Activated CD4-positive, alpha-beta T cell treated with anti-CD3 and anti-CD28 coated beads, Interleukin-2, amount 50 U/mL, for 24 hours (primary cell): ENCODE data around the gene EDN3.

ENCODE experiments used
- DNase-seq, 2 donors: peaks; one replicate each; pipeline ENCODE4 v3.0.0-alpha.2; 2020; ENCODE audit warnings: low read depth in 1 of 2, low spot score in 1 of 2

EDN3 gene, protein sequence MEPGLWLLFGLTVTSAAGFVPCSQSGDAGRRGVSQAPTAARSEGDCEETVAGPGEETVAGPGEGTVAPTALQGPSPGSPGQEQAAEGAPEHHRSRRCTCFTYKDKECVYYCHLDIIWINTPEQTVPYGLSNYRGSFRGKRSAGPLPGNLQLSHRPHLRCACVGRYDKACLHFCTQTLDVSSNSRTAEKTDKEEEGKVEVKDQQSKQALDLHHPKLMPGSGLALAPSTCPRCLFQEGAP

DNA sequence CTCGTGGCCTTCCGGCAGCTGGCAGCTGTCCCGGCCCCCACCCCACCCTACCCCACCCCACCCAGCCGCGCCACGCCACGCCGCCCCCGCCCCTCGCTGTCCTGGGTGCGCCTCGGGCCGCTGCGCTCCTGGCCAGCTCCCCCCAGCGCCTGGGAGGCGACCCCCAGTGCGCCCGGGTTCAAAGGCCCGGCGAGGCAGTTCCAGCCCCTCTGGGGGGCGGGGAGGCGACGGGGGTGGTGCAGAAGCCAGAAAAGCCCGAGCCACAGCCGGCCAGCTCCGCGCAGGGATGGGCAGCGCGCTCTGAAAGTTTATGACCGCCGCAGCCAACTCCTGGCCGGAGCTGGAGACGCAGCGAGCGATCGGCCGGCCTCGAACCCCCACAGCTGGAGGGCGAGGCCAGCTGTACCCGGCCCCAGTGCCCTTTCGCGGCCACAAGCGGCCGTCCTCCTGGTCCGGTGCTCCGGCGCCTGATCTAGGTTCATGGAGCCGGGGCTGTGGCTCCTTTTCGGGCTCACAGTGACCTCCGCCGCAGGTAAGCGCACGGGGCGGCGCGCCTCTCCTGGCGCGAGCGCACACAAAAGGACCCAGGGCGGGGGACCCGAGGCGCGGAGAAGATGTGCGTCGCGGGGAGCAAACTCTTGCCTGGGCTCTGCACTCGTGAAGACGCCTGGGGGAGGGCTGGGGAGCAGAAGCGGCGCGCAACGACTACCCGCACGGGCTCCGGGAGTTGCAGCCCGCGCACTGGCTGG is at the start of gene EDN3:
TSS of gene EDN3 (plus strand) at position 279 of the 749 bp plus-strand sequence. CDS start at position 481, 202 bp downstream.
- DNase-seq, result no peak

DNA sequence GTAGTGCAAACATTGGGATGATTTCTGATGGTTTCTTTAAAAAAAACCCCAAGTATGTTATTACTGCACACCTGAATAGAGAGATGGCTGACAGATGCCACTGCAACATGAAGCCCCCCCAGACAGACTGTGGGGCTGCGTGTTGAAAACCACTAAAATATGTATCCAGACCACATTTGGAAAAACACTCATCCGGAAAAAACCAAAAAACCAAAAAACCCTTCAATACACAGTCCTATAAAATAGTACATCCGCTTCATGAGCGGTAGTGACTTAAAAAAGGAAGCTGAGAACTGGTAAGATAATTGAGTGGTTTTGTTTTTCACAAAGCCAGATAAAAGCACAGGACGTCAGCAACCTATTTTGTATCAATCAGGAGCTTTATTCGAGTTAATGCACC is 47.1 kb upstream of the EDN3 start:
- no peak for DNase-seq

GRCh38 chr20:59253779-59254319 is 46.6 kb upstream of the EDN3 start:
- DNase-seq, result peak in 1 of 2 donors; percentile 25

DNA sequence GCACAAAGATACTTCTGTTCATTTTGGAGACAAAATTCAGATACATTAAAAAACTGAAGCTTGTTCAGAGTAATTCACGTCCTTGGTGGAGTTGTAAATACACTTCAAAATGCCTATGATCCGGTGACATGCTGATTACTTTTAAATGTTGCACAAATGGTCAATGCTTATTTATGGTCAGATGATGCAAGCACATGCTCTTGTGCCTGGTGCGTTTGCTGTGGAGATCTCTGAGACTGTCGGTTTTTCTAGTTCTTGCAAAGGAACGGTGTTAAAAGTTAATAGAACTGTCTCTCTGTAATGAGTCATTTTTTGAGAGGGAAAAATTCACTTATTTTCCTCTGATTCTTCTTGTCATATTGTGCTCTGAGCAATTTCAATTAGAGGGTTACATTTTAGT is 45.2 kb upstream of the EDN3 start:
- no peak for DNase-seq

GRCh38 chr20:59258221-59258621 is 42.2 kb upstream of the EDN3 start:
- no peak for DNase-seq

DNA sequence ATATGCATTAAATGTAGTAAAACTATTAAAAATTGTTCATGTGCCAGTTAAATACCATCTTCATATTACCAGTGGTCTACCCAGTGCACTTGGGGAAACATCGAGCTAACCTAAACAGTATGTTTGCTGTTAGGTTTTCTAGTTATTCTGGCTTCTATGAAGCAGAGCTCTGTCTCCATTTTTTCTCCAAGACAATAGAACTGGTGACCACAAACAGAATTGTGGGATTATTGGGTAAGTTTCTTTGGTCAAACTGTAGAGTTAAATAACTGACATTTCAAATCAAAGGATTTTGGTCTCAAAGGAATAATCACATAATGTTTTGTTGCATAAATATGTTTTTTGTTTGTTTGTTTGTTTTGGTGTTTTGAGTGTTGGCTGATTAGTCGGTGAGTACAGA is 40.5 kb upstream of the EDN3 start:
- no peak for DNase-seq

GRCh38 chr20:59265298-59265697 is 35.1 kb upstream of the EDN3 start:
- DNase-seq, result no peak

GRCh38 chr20:59268870-59269269 is 31.5 kb upstream of the EDN3 start:
- DNase-seq, result no peak

- DNase-seq, result no peak
Measured at GRCh38 chr20:59269411-59270025, 30.9 kb upstream of the EDN3 start.

DNA sequence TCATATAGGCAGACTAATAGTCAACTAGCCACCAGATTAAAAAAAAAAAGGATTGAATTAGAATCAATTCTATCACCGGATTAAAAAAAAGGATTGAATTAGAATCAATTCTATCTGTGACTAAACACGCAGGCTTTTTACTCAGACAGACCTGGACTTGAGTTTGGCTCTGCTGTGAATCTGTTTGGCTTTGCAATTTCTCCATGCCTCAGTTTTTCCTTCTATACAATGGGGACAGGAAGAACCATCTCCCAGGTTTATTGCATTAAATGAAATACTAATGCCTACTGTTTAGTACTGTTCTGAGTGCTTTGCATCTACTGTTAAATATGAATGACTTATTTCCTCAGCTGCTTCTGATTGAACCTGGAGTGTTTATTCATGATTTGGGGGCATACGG is 30.0 kb upstream of the EDN3 start:
- DNase-seq, result no peak

GRCh38 chr20:59273739-59274357 is 26.6 kb upstream of the EDN3 start:
- no peak for DNase-seq

DNA sequence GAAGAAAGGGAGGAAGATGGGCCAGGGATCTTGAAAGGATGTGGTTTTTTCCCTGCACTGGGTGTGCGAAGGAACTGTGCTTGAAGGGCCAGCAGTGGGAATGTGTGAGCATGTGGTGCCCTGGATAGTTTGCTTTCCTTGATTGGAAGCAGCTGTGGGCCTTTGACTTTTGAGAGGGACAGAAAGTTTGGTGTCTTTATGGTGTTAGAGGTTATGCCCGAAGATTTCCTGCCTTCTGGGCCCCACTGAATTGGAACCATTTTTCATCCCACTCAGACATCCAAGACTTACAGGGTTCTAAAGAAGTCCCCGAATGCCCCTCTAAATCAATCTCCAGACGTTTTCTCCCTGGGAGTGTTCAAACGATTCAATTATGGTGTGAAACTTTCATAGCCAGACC is 23.5 kb upstream of the EDN3 start:
- no peak for DNase-seq

GRCh38 chr20:59284470-59284869 is 15.9 kb upstream of the EDN3 start:
- DNase-seq, result no peak

- no peak for DNase-seq
Measured at GRCh38 chr20:59289994-59290393, 10.4 kb upstream of the EDN3 start.

DNA sequence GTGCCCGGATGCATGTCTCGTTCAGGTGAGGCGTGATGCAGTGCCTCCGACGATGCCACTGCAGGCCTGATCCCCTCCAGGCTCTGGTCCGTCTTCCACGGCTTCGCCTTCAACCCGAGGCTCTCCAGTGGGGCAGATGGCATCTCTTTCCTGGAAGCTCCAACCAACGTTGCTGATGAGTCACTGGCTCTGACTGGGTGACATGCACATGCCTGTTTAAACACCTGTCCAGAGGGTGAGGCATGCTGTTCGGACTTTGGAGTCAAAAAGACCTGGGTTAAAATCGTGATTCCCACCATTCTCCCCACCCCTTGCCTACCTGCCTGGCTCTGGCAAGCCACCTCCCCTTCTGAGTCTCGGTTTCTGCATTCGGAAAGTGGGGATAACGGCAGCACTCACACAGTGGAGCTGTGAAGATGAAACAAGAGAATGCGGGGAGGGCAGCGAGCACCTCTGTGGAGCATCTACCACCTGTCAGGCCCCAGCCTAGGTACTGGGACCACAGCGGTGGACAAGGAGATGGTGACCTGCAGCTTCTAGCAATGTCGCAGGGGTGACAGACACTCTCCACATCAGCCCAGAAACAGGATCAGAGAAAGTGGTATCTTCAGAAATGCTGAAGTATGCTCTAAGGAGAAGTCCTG is 8.5 kb upstream of the EDN3 start:
- DNase-seq, result no peak

- DNase-seq, result no peak
Measured at GRCh38 chr20:59295531-59295930, 4.9 kb upstream of the EDN3 start.

DNA sequence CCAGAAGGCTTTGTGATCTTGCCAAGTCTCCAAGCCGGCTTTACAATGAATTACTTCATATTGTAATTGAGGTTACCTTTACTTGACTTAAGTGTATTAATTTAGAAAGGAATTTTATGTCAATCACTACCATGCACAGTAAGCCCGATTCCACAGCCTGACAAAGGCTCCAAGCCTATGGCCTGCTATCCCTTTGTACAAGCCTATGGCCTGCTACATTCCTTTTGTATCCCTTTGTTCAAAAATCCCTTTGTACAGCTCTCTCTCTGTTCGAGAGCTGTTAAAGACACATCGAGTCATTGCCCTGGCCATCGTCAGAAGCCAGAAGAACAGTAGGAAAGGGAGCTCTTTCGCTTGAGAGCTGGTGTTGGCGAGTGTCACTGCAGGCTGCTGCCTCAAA is 2.7 kb upstream of the EDN3 start:
- DNase-seq, result no peak

GRCh38 chr20:59299945-59300332 is 472 bp upstream of the EDN3 start:
- DNase-seq, result no peak

DNA sequence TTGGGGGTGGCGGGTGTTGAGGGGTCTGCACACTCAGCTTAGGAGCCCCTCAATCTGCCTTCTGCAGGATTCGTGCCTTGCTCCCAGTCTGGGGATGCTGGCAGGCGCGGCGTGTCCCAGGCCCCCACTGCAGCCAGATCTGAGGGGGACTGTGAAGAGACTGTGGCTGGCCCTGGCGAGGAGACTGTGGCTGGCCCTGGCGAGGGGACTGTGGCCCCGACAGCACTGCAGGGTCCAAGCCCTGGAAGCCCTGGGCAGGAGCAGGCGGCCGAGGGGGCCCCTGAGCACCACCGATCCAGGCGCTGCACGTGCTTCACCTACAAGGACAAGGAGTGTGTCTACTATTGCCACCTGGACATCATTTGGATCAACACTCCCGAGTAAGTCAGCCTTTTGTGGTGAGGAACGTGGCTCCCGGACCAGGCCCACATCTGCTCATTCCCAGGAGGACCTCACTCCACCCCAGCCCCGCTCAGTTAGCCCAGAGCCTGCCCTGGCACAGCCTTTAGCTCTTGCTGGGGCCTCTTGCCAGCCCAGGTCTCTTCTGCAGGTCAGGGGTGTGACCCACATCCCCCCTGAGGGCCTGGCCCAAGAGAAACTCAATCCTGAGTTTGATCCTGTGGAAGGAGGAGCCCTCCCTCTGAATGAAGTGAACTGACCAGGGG is 1.1 kb downstream of the EDN3 start:
- DNase-seq, result no peak

GRCh38 chr20:59305908-59306655 is 5.7 kb downstream of the EDN3 start:
- DNase-seq, result no peak
